GM21576 (cell line): ENCODE measurements around the gene MACC1.

Experiments used
- ATAC-seq: cut with Tn5 transposase; IDR thresholded peaks from one replicate; pipeline ENCODE4 v1.9.1; 2021; ENCODE audit warnings: mild to moderate bottlenecking, moderate library complexity; ENCODE audit not compliant: unreplicated experiment

The MACC1 gene

GRCh38 chr7:20232848-20233247 lies 15.7 kb upstream of the MACC1 start:
- no peak for ATAC-seq

- ATAC-seq, result no peak
These were observed 12.7 kb upstream of the MACC1 start for GRCh38 chr7:20229646-20230500.

GRCh38 chr7:20229081-20229480 lies 11.9 kb upstream of the MACC1 start:
- ATAC-seq, result no peak

- ATAC-seq, result no peak
These were observed 11.5 kb upstream of the MACC1 start for GRCh38 chr7:20228654-20229053.

- no peak for ATAC-seq
These were observed 10.2 kb upstream of the MACC1 start for GRCh38 chr7:20227291-20227795.

DNA sequence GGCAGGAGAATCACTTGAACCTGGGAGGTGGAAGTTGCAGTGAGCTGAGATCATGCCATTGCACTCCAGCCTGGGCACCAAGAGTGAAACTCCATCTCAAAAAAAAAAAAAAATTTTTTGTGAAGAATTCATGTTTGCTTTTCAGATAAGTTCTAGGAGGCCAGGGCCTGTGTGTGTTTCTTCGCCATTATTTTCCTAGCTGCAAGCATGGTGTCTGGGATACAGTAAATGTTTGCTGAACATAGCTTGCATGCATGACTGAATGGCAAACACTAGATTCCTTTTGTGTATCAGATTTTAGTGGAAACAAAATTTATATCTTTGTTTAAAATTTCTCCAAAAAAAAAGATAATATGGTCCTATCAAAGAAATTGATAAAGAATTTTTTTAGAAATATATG lies 9.7 kb upstream of the MACC1 start:
- no peak for ATAC-seq

DNA sequence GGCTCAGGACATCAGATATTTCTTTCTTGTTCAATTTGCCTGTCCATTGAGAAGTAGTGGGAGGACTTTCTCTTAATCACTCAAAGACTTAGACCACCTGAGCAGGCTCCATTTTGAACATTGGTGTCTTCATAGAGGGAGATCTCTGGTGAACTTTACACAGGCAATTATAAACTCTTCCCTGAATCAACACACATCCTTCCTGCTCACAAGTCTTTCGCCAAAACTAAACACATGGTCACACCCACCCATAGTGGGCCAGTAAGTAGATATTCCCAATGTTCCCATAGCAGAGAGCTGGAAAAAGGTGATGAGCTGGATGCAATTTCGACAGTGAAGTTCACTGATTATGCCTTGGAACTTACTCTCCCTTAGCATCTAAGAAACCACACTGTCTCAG lies 8.2 kb upstream of the MACC1 start:
- no peak for ATAC-seq

- ATAC-seq, result no peak
These were observed 6.8 kb upstream of the MACC1 start for GRCh38 chr7:20224025-20224424.

GRCh38 chr7:20223356-20223755 lies 6.2 kb upstream of the MACC1 start:
- ATAC-seq, result no peak

DNA sequence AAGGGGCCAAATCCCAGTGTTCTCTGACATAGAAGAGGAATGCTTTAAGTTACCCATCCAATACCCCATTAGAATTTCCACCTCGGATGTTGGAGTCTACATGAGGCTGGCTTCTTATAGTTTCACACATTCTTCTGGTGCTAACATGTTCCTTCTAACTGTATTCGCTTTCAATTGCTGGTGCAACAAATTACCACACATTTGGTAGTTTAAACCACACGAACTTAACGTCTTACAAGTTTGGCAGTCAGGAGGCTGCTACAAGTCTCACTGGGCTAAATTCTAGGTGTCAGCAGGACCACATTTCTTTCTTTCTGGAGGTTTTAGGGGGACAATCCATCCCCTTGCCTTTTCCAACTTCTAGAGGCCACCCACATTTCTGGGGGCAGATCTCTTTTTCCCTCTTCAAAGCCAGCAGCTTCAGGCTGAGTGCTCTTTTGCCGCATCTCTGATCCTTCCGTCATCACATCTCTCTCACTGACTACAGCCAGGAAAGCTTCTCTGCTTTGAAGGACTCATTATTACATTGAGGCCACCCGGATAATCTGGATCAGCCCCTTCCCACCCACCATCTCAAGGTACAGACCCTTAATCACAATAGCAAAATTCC lies 5.1 kb upstream of the MACC1 start:
- no peak for ATAC-seq

- ATAC-seq, result no peak
These were observed 3.9 kb upstream of the MACC1 start for GRCh38 chr7:20220921-20221547.

GRCh38 chr7:20220293-20220761 lies 3.1 kb upstream of the MACC1 start:
- ATAC-seq, result peak; percentile 7

DNA sequence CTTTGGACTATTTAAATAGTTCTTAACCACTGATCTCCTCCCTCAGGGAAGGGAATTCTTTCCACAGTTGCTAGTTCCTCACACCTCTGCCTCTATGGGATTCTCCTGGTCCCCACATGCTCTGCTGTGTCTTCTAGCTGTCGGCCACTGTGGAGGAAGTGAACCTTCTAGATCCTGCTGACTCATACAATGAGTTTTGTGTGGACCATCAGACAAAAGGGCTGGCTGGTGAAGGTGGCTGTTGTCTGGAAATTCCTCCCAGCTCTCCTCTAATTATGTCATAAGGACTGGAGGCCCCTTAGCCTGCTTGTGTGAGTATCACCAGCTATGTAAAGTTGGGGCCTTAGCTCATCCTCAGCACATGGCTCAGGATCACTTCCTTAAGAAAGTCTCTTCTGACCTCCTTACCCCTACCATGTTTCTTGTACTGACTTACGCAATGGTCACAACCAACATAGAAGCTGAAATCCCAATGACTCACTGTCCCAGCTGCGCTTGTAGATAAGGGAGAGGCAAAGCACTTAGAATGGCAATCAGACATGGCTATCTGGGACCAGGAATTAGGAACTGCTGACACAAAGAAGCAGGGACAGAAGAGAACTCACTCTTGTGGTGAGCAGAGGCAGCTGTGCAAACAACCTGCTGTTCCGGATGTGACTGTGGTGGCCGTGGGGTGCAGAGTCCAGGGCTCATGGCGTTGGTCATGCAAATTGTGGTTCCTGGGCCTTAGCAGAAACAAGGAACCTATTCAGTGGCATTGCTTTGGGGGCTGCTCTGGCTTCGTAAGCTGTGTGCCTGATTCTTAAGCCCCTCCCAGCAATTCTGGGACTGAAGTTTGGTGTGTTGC lies 2.5 kb upstream of the MACC1 start:
- peak; percentile 81 for ATAC-seq

DNA sequence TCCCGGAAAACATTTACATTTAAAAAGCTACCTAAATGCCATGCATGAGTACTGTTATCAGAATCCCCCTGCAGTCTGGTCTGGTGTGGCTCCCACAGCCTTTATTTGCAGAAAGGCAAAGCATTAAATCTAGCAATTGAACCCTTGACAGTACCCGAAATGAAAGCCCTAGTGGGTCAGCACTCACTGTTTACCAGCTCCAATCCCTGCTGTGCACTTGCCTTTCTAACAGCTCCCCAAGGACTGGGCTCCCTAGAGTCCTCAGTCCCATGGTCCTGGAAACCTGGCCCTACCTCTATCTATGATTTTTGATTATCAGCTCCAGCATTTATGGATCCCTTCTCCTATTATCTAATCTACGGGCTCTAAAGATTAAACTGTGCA lies 1.9 kb upstream of the MACC1 start:
- ATAC-seq, result no peak

- ATAC-seq, result no peak
These were observed 1.1 kb upstream of the MACC1 start for GRCh38 chr7:20218279-20218678.

- no peak for ATAC-seq
These were observed 663 bp downstream of the MACC1 start for GRCh38 chr7:20216406-20217036.

- ATAC-seq, result no peak
These were observed 2.1 kb downstream of the MACC1 start for GRCh38 chr7:20214921-20215669.

GRCh38 chr7:20214132-20214531 lies 3.1 kb downstream of the MACC1 start:
- no peak for ATAC-seq

GRCh38 chr7:20213378-20213777 lies 3.8 kb downstream of the MACC1 start:
- no peak for ATAC-seq

GRCh38 chr7:20211376-20211775 lies 5.8 kb downstream of the MACC1 start:
- no peak for ATAC-seq
